ENCODE data around the gene FYB1.

DNA sequence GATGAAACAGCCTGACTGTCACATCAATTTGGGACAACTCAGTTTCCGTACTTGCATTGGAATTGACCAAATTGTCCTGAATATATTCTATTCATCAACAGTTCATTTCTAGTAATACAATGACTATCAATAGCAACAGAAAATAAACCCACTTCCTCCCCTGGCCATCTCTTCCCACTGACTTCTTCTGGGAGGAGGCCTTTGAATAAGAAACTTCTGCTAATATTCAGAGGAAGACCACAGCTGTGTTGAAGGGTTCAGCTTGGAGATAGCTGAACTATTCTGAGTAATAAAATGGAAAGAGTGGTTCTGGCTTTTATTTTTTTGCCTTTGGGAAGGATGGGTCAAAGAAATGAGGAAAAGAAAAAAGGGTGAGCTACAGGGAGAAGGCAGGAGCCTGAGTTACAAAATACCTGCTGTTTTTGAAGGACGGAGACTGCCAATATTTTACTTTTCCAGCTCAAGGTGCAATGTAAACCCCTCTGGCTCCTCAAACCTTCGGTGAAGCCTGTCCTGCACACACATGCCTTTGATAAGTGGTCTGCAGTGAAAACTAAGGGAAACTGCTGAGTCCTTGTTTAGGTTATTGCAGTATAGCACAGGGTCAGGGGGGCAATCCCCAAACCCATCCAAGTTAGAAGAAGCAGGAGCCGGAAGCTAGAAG is 29.9 kb downstream of the FYB1 start:
- TF ChIP-seq, protein P1, sequence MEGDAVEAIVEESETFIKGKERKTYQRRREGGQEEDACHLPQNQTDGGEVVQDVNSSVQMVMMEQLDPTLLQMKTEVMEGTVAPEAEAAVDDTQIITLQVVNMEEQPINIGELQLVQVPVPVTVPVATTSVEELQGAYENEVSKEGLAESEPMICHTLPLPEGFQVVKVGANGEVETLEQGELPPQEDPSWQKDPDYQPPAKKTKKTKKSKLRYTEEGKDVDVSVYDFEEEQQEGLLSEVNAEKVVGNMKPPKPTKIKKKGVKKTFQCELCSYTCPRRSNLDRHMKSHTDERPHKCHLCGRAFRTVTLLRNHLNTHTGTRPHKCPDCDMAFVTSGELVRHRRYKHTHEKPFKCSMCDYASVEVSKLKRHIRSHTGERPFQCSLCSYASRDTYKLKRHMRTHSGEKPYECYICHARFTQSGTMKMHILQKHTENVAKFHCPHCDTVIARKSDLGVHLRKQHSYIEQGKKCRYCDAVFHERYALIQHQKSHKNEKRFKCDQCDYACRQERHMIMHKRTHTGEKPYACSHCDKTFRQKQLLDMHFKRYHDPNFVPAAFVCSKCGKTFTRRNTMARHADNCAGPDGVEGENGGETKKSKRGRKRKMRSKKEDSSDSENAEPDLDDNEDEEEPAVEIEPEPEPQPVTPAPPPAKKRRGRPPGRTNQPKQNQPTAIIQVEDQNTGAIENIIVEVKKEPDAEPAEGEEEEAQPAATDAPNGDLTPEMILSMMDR (conservative IDR thresholded peaks at IDR 0.05; ENCODE audit: low read depth, low read length) = no peak
- no peak for TF ChIP-seq EZH2 (IDR thresholded peaks at IDR 0.05; ENCODE audit: borderline replicate concordance, low read depth, low read length, poor library complexity, severe bottlenecking)

Data from A673 (cell line).